Measurements from ENCODE around the gene MTTP.

The MTTP gene

DNA sequence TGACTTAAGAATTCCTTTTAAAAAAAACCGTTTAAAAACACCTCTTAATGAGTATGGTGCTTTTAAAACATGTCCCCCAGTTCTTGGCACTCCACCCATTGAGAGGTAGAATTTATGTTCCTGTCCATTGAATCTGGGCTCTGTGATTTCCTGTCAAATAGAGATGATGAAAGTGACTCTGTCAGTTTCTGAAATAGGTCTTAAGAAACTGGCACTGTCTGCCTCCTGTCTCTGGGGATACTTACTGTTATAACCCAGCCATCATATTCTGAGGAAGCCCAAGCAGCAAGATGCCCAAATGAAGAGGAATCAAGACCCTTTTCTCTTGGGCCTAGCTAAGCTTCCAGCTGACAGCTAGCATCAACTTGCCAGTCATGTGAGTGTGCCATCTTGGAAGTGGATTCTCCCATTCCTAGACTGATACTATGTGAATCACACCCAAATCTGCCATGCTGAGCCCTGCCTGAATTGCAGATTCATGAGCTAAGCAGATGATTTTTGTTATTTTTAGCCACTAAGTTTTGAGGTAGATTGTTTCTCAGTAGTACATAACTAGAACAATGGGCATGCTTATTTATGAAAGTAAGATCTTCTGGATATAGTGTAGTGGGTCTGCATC is 60.2 kb downstream of the MTTP start:
- DNase-seq = no peak
- in situ Hi-C loops (cut with MboI; ENCODE audit: low pct_unique_long_range_greater_than_20kb, low sequenced_read_pairs) = no loop called here

DNA sequence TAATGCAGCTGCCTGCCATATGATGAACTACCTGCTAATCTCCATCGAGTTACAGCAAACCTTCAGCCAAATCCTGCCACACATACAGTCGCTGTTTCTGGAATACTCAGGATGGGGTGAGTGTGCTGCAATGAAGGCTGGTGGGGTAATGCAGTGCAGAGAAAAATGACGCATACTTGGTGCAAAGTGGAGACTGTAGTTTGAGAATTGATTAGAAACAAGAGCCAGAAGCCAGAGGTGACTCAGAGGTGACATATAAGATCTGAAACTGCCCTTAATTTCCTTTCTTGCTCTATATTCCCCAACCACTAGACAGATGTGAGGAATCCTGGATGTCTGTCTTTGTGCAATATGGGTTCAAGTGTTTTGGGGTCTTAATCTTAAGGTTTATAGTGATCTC is 61.0 kb downstream of the MTTP start:
- in situ Hi-C loops (cut with MboI; ENCODE audit: low pct_unique_long_range_greater_than_20kb, low sequenced_read_pairs) = no loop called here
- no peak for DNase-seq

DNA sequence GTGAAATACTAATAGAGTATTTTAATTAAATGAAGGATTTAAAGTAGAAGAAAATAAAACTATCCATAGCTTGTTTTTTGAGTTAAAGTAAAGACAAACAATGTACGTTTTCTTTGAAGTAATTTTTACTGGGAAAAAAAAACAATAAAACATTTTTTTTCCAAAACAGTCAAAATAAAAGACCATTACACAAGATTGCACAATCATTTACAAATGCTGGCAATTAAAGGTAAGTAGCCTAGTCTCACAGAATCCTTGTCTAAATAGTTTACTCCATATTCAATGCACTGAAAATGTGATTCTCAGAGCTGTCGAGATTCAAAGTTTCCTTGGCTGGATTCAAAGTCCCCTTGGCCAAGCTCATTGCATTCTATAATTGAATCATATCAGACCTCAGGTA is 61.8 kb downstream of the MTTP start:
- DNase-seq = no peak
- in situ Hi-C loops (cut with MboI; ENCODE audit: low pct_unique_long_range_greater_than_20kb, low sequenced_read_pairs) = no loop called here

DNA sequence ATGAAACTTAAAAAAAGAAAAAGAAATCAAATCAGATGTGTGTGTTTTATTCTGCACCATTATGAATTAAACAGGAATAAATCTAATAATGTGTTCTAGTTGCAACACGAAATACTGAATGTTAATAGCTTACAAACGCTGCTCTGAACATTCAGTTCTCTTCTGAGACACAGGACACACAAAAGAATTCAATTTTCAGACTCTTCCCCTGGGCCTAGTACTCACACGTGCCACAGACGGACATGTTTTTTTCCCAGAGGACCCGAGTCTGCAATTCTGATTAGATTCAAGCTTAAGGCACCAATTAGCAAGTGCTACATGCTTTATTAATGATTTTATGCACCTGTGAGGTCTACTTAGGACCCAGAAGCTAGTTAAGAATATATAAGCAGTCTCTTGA is 62.5 kb downstream of the MTTP start:
- DNase-seq = no peak
- in situ Hi-C loops (cut with MboI; ENCODE audit: low pct_unique_long_range_greater_than_20kb, low sequenced_read_pairs) = no loop called here

DNA sequence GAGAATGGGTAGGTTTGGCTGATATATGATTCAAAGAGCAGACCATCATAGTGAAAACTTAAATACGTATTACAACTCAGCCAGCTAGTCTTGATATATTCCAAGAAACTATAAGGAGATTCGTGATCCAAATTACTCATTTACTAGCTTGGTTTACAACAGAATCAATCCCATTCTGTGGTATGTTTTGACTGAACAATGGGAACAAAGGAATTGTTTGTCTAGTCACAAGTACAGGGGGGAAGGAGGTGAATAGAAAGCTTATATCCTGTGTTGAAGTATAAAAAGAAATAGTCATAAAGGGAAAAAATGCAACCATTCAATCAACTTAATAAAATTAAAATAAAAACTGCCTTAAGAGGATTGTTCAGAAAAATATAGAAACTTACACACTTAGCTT is 66.1 kb downstream of the MTTP start:
- in situ Hi-C loops (cut with MboI; ENCODE audit: low pct_unique_long_range_greater_than_20kb, low sequenced_read_pairs) = no loop called here

DNA sequence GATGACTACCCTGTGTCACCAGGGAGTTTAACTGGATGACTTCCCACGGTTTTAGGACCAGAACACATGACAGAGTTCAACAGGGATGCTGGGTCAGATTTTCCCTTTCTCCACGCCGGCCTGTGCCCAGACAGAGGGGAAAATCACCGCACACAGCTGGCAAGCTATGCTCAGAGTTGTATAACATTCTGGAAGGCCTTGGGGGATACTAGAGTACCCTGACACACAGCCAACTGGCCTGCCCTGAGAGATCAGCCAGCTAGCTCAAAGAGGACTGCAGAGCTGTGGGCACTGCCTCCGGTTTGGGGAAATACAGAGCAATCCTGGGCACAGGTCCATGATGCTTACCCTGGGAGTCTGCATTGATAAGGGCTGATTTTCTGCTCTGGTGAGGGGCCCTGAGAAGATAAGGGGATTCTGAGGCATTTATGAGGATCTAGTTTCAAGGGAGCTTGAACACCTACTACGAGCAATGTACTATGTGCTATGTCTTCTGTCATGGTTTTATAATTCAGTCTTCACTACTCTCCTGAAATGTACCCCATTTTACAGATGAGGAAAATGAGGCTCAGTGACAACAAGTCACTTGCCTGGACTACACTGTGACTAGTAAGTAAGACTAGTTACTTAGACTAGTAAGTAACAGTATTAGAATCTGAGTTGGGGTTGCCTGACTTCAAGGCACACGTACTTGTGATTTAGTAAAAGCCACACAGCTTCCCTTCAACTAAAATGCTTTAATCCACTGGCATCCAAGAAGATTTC is 68.3 kb downstream of the MTTP start:
- in situ Hi-C loops (cut with MboI; ENCODE audit: low pct_unique_long_range_greater_than_20kb, low sequenced_read_pairs) = no loop called here
- DNase-seq = no peak

More for the DNA sequence above, 66.1 kb downstream of the MTTP start:
- DNase-seq = no peak

DNA sequence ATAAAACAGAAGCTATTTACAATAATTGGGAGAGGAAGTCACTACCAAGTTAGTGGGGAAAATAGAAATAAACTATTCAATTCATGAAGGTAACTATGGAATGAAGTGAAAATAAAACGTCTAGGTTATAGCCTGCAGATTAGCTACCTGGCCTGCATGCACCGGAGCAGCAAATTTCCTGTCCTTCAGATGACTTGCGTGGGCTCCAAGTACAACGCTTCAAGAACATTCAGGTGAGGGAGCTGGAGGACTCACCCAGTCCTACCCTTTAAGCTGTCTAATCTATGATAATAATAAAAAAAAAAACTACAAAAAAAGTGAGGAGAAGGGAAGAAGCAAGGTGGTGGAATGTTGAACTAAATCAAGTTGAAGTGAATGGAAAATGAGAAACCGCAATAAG is 69.8 kb downstream of the MTTP start:
- in situ Hi-C loops (cut with MboI; ENCODE audit: low pct_unique_long_range_greater_than_20kb, low sequenced_read_pairs) = no loop called here
- no peak for DNase-seq

DNA sequence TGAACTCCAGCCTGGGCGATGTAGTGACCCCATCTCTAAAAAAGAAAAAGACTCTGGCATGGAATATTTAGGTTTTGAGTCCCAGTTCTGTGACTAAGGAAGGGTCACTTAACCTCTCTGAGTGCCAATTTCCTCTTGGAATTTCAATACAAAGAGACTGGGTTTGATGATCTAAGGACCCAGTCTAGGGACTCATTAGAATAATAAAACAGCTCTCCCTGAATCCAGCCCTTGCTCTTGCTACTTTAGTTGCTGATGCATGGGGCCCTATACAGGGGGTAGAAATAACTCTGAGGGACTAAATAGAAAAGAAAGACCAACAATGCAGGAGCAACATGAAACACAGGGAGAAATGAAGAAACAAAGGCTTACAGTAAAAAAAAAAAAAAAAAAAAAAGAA is 70.4 kb downstream of the MTTP start:
- DNase-seq = no peak
- in situ Hi-C loops (cut with MboI; ENCODE audit: low pct_unique_long_range_greater_than_20kb, low sequenced_read_pairs) = no loop called here

DNA sequence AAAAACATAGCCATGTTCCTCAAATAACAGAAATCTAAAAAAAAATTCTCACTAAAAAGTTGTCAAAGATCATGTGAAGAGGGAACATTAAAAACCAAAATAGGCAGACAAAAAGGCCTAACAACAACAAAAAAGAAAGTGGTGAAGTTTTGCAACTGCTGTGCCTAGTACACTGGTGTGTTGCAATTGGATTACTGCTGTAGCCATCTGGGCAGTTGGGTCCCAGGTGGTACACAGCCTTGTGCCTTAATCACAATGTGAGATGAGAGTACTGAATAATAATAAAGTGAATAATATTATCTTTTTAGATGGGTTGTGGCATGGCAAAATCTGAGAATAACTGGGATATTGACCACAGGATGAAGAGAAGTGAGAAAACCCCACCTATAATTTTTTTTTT is 71.0 kb downstream of the MTTP start:
- no peak for DNase-seq
- in situ Hi-C loops (cut with MboI; ENCODE audit: low pct_unique_long_range_greater_than_20kb, low sequenced_read_pairs) = no loop called here

DNA sequence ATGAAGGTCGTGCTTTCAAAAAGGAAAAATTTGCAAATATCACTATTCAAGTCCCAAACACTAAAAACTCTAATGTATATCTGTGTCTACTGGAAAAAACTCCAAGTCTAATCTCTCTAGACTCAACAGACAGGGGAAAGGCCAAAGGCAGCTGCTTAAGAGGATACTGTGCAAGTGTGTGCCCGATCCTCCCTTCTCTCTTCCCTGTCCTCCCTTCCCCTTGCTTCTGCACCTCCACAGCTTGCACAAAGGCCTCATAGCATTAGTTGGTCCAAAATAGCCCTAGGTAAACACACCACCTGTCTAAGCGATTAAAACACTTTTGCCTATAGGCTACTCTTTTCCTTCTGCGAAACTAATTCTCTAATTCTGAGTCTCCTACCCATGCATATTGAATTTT is 72.4 kb downstream of the MTTP start:
- DNase-seq = no peak
- in situ Hi-C loops (cut with MboI; ENCODE audit: low pct_unique_long_range_greater_than_20kb, low sequenced_read_pairs) = no loop called here

DNA sequence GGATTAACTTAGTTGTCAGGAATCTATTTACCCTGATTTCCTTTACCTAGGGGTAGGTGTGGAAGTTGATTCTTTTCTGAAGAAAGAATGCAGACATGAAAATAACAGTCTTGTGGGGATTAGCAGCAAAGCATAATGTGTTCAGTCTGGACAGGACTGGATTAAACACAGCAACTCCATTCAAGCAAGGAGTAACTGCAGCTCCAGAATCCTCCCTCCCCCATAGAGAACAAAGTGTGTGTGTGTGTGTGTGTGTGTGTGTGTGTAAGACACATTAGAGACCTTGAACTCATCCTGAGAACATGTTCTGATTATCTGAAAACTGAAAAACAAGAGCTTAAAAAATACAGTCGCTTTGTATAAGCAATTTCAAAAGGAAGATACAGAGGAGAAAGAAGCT is 73.7 kb downstream of the MTTP start:
- no peak for DNase-seq
- in situ Hi-C loops (cut with MboI; ENCODE audit: low pct_unique_long_range_greater_than_20kb, low sequenced_read_pairs) = no loop called here

DNA sequence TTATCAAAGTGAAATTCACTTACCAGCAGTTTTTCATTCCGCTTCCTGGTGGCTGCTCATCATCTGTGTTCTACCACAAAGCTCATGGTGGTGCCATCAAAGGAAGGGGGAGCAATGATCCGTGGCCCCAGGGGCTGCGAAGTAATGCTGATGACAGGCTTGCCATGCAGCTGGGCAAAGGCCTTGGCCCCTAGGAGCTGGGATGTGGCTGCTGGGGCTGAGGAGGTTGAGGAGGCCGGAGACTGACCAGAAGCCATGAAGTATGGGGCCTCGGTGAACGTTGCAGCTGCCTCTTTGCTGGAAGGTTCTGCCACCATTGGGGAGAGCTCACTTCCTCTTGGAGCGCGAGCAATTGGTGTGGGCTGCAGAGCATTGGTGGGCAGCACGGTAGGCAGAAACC is 74.6 kb downstream of the MTTP start:
- in situ Hi-C loops (cut with MboI; ENCODE audit: low pct_unique_long_range_greater_than_20kb, low sequenced_read_pairs) = no loop called here

DNA sequence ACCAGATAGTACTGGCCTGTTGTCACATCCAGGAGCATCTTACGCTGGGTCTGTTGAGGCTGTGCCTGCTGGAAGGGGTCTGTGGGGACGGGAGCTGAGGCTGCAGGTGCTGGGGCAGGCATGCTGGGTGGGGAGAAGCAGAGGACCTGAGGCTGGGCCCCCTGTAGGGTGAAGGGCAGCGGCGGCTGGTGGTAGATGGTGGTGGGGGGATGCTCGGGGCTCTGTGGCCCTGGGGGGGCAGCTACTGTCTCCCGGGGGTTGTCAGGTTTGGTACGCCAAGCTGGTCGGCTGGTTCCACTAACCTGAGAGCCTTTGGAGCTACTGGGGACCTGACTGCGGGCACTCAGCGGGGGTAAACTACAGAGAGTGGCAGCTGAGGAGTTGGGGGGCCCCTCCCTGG is 75.2 kb downstream of the MTTP start:
- in situ Hi-C loops (cut with MboI; ENCODE audit: low pct_unique_long_range_greater_than_20kb, low sequenced_read_pairs) = no loop called here
- no peak for DNase-seq

More for the DNA sequence above, 74.6 kb downstream of the MTTP start:
- no peak for DNase-seq

DNA sequence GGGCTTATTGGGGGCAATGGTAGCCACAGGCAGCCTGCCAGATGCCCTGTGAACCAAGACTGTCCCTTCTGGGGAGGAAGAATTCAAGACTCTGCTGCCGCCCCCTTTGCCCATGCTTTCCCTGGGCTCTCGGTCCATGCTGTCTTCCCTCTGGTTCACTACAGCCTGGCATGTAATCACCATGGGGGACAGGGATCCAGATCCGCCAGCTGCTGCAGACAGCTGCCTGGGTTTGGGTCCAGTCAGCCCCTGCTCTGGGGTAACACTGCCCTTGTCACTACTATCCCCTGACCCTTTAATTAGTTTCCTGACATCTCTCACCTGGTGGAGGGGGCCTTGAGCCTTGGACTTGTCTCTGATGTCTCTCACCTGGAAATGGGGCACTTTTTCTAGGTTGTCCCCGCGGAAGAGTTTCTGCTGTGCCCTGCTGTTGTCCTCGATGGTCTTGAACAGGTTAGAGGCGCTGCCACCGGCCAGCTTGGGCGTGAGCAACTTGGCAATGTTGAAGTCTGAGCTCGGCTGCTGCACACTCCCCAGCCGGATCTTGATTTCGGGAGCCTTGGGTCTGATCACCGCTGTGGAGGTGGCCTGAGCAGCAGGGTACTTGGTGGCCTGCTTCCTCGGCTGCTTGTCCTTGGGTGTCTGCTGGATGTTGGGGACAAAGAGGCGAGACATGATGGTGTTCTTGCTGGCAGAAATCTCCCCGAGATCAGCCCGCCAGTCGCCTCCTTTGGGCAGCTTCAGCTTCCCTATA is 76.6 kb downstream of the MTTP start:
- in situ Hi-C loops (cut with MboI; ENCODE audit: low pct_unique_long_range_greater_than_20kb, low sequenced_read_pairs) = no loop called here
- DNase-seq = no peak

DNA sequence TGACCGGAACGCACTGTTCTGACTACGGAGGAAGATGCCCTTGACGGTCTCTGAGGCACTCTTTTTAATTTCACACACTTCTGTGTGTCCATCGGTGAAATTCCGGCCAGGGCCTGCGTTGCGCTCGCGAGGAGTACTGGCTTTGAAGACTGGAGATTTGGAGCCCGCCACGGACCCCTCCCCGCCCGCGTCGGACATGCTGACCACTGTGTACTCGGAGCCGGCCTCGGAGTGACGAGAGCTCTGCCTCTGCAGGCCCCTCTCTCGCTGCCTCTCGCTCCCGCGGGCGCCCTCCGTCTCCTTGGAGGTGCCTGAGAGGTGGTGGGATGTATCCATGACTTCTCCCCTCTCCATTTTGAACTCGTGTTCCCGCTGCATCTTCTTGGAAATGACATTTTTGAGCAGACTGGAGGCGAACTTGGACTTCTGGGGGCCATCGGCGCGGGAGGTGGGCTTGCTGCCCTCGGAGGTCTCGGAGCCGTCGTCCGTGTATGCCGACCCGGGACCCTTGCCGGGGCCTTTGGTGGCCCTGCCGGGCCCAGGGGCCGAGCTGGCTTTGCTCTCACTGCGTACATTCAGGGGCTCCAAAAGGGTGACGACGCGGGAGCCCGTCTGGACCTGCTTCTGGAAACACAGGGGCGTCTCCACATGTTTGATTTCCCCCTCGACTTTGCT is 77.3 kb downstream of the MTTP start:
- in situ Hi-C loops (cut with MboI; ENCODE audit: low pct_unique_long_range_greater_than_20kb, low sequenced_read_pairs) = no loop called here
- DNase-seq = no peak

DNA sequence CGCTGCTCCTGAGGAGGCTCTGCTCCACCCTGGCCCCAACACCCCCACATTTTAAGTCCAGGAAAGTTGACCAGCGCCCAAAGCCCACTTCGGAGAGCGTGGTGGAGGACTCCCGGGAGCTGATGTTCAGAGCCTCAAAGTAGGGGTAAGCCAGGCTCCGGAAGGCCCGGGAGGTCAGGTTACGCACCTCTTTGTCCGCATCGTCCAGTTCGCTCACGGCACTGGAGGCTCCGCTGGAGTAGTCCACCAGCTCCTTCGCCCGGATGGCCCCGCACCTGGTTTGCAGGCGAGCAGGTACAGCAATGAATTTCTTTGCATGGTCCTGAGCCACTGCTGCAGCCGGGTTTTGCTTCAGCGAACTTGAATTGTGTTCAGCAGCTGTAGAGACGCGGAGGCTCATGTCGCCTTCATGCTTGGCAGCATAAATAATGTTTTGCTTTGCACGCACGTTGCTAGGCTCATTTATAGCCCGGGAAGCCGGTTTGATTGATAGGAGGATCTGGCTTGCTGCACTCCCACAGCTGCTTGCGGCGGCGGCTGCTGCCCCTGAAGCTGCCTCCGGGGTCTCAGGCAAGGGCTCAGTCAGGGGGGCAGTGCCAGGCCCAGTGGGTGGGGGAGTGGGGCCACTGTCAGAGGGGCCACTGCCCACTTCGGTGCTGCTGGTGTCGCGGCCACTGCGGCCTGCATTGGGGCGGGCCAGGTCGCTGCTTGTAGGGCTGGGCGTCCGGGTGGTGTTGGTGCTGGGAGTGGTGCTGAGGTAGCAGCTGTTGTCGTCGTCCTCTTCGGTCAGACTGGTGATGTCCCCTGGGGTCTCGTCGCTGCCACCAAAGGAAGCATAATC is 78.2 kb downstream of the MTTP start:
- no peak for DNase-seq
- in situ Hi-C loops (cut with MboI; ENCODE audit: low pct_unique_long_range_greater_than_20kb, low sequenced_read_pairs) = no loop called here

DNA sequence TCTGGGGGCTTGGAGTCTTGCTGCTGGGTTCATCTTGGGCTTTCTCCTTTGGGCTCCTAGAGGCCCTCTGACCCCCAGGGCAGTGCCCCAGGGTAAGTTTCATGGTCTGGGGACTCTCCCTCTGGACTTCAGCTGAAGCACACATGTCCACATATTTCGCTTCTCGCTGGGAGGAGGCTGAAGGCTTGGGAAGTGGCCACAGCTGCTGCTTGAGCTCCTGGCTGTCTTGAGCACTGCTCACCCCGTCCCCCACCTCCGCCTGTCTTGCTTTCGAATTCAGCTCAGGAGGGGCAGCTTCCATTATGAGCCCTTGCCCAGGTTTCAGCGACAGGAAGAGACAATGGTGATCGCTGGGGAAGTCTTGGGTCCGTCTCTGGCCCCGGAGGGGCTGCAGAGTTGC is 79.3 kb downstream of the MTTP start:
- DNase-seq = no peak
- in situ Hi-C loops (cut with MboI; ENCODE audit: low pct_unique_long_range_greater_than_20kb, low sequenced_read_pairs) = no loop called here

DNA sequence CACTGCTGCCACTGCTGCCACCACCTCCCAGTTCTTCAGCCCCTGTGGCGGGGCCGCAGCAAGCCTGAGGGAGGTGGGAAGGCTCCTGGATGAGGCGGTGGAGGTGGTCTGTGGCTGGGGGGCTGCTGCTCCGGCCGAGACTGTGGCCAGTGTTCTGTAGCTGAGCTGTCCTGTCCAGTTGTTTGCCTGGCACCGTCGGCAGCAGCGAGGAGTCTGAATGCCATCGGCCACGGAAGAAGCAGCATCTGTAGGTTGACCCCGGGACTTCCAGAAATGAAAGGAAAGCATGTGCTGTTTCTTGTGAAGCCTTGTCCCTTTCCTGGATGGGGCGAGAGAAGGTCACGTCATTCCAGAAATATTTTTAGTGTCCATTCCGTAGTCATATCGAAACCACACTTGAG is 79.7 kb downstream of the MTTP start:
- no peak for DNase-seq
- in situ Hi-C loops (cut with MboI; ENCODE audit: low pct_unique_long_range_greater_than_20kb, low sequenced_read_pairs) = no loop called here

Measured in KBM-7 (cell line).